Subcutaneous abdominal adipose tissue (tissue), 5 donors: ENCODE results near the gene LCE3C.

Source experiments
- H3K27ac ChIP-seq: one replicate; pipeline ENCODE4 v1.7.0; 2013; ENCODE audit warnings: low read depth, mild to moderate bottlenecking, inconsistent platforms, low read length, moderate library complexity
- H3K27me3 ChIP-seq, 5 donors: one replicate each; pipeline ENCODE4 v1.7.0; 2013; ENCODE audit warnings: low read length in 5 of 5, inconsistent platforms in 1 of 5; ENCODE audit not compliant: control insufficient read depth in 5 of 5, insufficient read depth in 4 of 5
- H3K36me3 ChIP-seq, 5 donors: one replicate each; pipeline ENCODE4 v1.7.0; 2013; ENCODE audit warnings: low read length in 5 of 5; ENCODE audit not compliant: control insufficient read depth in 5 of 5, insufficient read depth in 5 of 5
- H3K4me1 ChIP-seq, 5 donors: one replicate each; pipeline ENCODE4 v1.7.0; 2013; ENCODE audit warnings: low read length in 5 of 5, mild to moderate bottlenecking in 3 of 5, moderate library complexity in 1 of 5; ENCODE audit not compliant: control insufficient read depth in 5 of 5, insufficient read depth in 5 of 5
- H3K4me3 ChIP-seq, 5 donors: one replicate each; pipeline ENCODE4 v1.7.0; 2013; ENCODE audit warnings: low read length in 5 of 5, low read depth in 1 of 5
- H3K9ac ChIP-seq, 5 donors: one replicate each; pipeline ENCODE4 v1.7.0; 2013; ENCODE audit warnings: low read length in 5 of 5, mild to moderate bottlenecking in 4 of 5, moderate library complexity in 3 of 5
- H3K9me3 ChIP-seq, 5 donors: one replicate each; pipeline ENCODE4 v1.7.0; 2013; ENCODE audit warnings: low read length in 5 of 5; ENCODE audit not compliant: control insufficient read depth in 5 of 5
- donor health status: healthy.
- donor health status: healthy.
- donor health status: healthy.
- donor health status: healthy.
- donor health status: healthy.

Gene LCE3C

DNA sequence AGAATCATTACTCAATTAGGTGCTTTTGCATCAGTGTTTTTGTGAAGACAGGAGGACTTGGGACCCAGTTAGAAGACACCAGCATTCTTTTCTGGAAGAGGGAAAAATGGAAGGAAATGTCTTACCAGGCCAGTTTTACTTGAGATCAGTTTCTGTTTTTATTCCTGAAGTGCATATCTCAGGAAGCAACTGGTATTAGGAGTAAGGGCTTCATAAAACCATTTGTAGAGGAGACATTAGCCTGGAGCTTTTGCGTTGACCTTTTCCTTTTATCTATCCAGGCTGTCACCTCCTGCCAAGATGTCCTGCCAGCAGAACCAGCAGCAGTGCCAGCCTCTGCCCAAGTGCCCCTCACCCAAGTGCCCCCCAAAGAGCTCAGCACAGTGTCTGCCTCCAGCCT lies 13.5 kb downstream of the LCE3C start, which contains the start of gene LCE3B:
Gene LCE3B, plus strand, starts transcription at position 301 of the 400 bp plus-strand sequence. Its CDS starts 0 bp downstream, at position 301.
- Histone ChIP-seq H3K4me3 (no peak within 1 kb of the TSS), H3K27ac (no peak within 1 kb of the TSS), H3K9ac (no peak within 1 kb of the TSS), H3K9me3 (peaks cover under 1 to 11% (median 11%) of the 10 kb centered on the region in 5 donors), H3K4me1 (no peaks in the 10 kb centered on the region), H3K27me3 (no peaks in the 10 kb centered on the region), H3K36me3 (no peaks in the 10 kb centered on the region)

DNA sequence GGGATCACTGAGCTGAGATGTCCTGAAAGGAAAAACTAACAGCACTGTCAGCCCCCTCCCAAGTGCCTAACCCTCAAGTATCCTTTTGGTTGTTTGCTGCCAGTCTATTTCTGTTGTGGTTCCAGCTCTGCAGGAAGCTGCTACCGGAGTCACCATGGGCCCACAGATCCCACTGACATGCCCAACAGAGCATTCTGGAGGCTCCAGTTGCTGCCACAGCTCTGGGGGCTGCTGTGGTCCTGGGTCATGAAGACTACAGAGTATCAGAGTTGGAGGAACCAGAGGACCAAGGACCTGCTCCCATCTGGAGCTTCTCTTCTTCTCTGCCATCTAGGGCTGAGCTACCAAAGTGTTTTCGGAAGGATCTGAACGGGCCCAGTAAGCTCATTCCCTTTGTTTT lies 22.0 kb downstream of the LCE3C start:
- no peaks in the 10 kb centered on the region for H3K27me3 ChIP-seq
- H3K36me3 ChIP-seq, result no peaks in the 10 kb centered on the region
- H3K27ac ChIP-seq, result peak overlapping the region; percentile 75
- H3K4me3 ChIP-seq, result peak overlapping the region in 1 of 5 donors; percentile 5
- no peak overlapping the region for H3K9ac ChIP-seq
- H3K4me1 ChIP-seq, result peaks cover 0 to 22% (median 19%) of the 10 kb centered on the region in 5 donors
- peaks cover 9 to 28% (median 26%) of the 10 kb centered on the region in 5 donors for H3K9me3 ChIP-seq

DNA sequence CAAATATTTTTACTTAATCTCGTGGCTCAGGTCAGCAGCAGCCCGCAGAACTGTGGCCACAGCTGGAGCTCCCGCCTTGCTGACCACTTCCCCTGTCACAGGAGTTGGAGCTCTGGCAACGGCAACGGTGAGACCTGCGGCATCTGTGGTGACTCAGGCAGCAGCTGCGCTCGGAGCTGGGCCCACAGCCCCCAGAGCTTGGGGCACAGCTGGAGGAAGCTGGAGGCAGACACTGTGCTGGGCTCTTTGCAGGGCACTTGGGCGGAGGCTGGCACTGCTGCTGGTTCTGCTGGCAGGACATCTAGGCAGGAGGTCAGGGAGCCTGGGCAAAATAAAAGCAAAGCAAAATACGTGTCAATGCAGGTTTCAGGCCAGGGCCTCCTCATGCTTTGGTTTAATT lies 22.8 kb downstream of the LCE3C start, which contains the start of gene LCE3A:
Gene LCE3A, minus strand, starts transcription at position 301 of the 400 bp plus-strand sequence. Its CDS starts 0 bp downstream, at position 301.
- peak within 1 kb of the TSS in 3 of 5 donors; percentile 5 to 23 (median 16) for H3K4me3 ChIP-seq

DNA sequence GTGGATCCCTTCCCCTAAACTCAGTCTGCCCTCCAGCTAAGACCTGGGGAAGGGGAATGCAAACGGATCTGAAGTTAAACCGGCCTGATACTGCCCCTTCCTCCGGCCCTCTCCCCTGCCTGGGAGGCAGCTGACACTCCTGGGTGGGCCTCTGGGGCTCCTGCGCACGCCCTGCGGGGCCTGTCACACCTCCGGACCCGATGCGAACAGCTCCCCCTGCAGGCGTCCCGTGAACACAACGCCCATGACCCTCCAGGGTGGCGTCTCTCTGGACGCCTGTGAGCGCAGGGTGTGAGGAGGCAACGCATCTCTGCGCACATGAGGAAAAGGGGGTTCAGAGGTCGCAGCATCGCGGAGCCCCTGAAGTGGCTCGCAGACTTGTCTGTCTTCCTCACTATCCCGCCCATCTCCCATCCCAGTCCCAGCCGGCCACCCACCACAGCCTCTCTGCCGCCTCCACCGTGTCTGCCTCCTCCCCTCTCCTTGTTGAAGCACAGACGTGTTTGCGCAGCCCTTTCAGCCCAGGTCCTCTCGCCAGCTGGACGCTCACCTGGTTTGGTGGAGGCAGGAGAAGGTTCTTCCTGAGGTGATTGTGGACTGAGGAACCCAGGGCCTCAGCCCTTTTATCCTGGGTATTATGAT lies 23.3 kb downstream of the LCE3C start:
- peaks cover 9 to 19% (median 17%) of the 10 kb centered on the region in 5 donors for H3K9me3 ChIP-seq
- peak overlapping the region in 1 of 5 donors; percentile 1 for H3K9ac ChIP-seq
- peaks cover 3 to 34% (median 27%) of the 10 kb centered on the region in 5 donors for H3K4me1 ChIP-seq
- H3K4me3 ChIP-seq, result peak overlapping the region in 2 of 5 donors; percentile 16 to 23
- no peaks in the 10 kb centered on the region for H3K27me3 ChIP-seq
- peak overlapping the region; percentile 75 for H3K27ac ChIP-seq
- no peaks in the 10 kb centered on the region for H3K36me3 ChIP-seq

More for the DNA sequence above, 22.8 kb downstream of the LCE3C start, which contains the start of gene LCE3A:
- H3K27ac ChIP-seq, result peak within 1 kb of the TSS; percentile 75
- H3K9ac ChIP-seq, result peak within 1 kb of the TSS in 1 of 5 donors; percentile 1
- peaks cover 0 to 30% (median 23%) of the 10 kb centered on the region in 5 donors for H3K4me1 ChIP-seq
- no peaks in the 10 kb centered on the region for H3K27me3 ChIP-seq
- H3K9me3 ChIP-seq, result peaks cover 9 to 24% (median 23%) of the 10 kb centered on the region in 5 donors
- no peaks in the 10 kb centered on the region for H3K36me3 ChIP-seq

DNA sequence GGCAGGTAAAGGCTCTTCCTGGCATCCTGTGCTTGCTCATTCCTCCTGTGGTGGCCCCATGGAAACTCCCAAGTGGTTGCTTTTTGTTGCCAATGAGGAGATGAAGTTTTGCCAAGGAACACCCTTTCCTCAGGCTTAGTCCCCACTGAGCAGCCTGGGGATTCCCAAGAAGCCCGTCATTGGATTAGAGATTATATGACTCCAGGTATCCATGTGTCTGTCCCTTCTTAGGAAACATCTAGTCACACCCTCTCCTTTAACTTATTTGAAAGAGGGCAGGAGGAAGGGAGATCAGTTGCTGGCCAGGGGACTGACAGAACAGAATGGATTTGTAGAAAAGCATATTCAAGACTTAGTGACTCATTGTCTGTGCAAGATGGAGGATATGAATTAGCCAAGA lies 26.7 kb downstream of the LCE3C start:
- H3K27me3 ChIP-seq, result no peaks in the 10 kb centered on the region
- no peaks in the 10 kb centered on the region for H3K36me3 ChIP-seq
- no peak overlapping the region for H3K9ac ChIP-seq
- no peak overlapping the region for H3K27ac ChIP-seq
- no peak overlapping the region for H3K4me3 ChIP-seq
- H3K9me3 ChIP-seq, result peaks cover 0 to 18% (median 7%) of the 10 kb centered on the region in 5 donors
- peaks cover 3 to 44% (median 39%) of the 10 kb centered on the region in 5 donors for H3K4me1 ChIP-seq

DNA sequence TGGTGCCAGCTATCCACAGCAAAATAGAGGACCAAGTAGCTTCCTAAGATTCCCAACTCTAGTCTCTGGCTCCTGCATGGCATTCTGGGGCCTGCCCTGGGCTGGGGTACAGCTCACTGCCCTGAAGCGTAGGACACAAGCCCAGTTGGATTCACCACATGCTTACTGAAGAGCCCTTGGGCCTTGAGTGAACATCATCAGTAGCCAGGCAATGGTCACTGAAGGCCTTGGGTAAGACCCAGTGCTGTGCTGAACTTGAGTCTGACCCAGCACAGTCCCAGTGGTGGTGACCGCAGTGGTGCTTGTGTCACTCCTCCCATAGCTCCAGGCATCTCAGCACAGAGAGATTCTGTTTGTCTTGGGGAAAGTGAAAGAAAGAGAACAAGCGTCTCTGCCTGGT lies 30.6 kb downstream of the LCE3C start:
- Histone ChIP-seq H3K27me3 (no peaks in the 10 kb centered on the region), H3K27ac (no peak overlapping the region), H3K36me3 (no peaks in the 10 kb centered on the region), H3K4me1 (peaks cover 3 to 23% (median 19%) of the 10 kb centered on the region in 5 donors), H3K9me3 (peaks cover 0 to 23% (median 7%) of the 10 kb centered on the region in 5 donors), H3K9ac (no peak overlapping the region), H3K4me3 (no peak overlapping the region)

DNA sequence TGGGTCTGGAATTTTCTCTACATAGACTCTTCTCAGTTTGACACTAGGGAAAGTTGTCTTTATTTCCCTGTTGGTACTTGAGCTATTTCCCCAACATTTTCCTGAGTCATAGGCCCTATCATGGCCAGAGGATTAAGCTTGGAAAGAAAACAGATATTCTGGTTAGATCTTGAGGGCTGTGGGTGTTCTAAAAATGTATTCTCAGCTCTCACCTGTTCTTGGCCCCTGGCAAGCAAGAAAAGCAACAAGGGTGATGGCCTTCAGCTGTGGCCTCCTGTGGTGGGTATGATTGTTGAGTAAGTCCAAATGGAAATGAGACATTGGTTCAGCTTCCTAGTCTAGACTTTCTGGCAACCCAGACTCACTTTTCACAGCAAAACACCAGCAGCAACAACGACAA lies 40.3 kb downstream of the LCE3C start:
- no peak overlapping the region for H3K9ac ChIP-seq
- peaks cover 0 to 14% (median 9%) of the 10 kb centered on the region in 5 donors for H3K4me1 ChIP-seq
- no peak overlapping the region for H3K27ac ChIP-seq

DNA sequence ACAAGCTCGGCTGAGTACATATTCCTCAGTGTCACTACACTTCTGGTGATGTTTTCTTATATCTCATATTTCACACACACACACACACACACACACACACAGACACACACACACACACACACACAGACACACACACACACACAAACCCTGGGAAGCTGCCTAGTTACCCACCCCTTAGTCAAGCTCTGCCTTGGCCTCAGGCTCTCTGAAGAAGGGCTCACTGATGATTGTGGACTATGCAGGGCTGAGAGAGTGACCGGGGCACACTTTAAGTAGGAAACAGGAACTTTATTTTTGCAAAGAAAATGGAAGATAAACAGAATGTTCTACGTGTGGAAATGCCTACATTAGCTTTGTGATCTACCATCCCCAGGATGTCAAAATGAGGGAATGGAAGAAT lies 43.9 kb downstream of the LCE3C start:
- Histone ChIP-seq H3K4me1 (peaks cover 0 to 14% (median 9%) of the 10 kb centered on the region in 5 donors), H3K9ac (no peak overlapping the region), H3K27me3 (peaks cover 0 to 3% (median 0%) of the 10 kb centered on the region in 5 donors), H3K36me3 (no peaks in the 10 kb centered on the region), H3K9me3 (peaks cover 0 to 2% (median 0%) of the 10 kb centered on the region in 5 donors), H3K27ac (no peak overlapping the region), H3K4me3 (no peak overlapping the region)

More for the DNA sequence above, 40.3 kb downstream of the LCE3C start:
- no peaks in the 10 kb centered on the region for H3K36me3 ChIP-seq
- H3K27me3 ChIP-seq, result peaks cover 0 to 3% (median 0%) of the 10 kb centered on the region in 5 donors
- H3K4me3 ChIP-seq, result no peak overlapping the region
- peaks cover 0 to 6% (median 2%) of the 10 kb centered on the region in 5 donors for H3K9me3 ChIP-seq

DNA sequence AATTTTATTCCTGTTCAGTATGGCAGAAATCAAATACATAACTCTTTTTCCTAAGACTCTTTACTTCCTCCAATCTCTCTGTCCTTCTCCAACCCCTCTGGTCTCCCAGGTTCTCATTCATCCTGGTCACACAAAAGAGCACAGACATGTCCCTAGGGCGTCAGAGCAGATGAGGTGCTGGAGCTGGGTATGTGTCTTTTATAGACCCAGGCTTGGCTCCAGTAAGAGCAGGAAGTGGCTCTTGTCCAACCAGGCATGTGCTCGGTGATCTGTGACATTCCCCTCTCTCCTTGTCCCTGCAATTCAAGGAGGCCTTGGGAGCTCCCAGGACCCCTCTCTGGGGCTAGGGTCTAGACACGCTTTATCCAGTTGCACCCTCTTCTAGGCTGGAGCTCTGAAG lies 45.1 kb downstream of the LCE3C start:
- no peak overlapping the region for H3K9ac ChIP-seq
- no peaks in the 10 kb centered on the region for H3K9me3 ChIP-seq
- peaks cover 0 to 3% (median 0%) of the 10 kb centered on the region in 5 donors for H3K27me3 ChIP-seq
- H3K36me3 ChIP-seq, result no peaks in the 10 kb centered on the region
- peaks cover 0 to 14% (median 9%) of the 10 kb centered on the region in 5 donors for H3K4me1 ChIP-seq
- H3K4me3 ChIP-seq, result no peak overlapping the region
- H3K27ac ChIP-seq, result no peak overlapping the region

DNA sequence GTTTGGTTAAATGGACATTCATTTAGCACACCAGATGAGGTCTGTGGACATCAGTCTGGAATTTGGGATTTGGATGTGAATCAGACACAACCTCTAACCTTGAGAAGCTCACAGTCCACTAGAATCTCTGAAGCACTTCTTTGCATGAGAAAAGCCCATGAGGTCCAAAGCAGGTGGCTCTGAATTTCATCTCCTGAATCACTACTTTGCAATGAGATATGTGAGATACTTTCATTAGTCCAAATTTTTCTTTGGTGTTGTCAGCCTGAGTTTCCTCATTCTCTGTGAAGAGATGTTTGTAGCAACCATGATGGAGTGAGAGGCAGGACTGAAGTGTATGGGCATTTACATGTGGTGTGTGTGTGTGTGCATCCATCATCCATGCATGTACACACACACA lies 46.6 kb downstream of the LCE3C start:
- H3K4me3 ChIP-seq, result no peak overlapping the region
- no peaks in the 10 kb centered on the region for H3K9me3 ChIP-seq
- H3K4me1 ChIP-seq, result peaks cover 0 to 14% (median 9%) of the 10 kb centered on the region in 5 donors
- H3K27me3 ChIP-seq, result peaks cover 0 to 3% (median 0%) of the 10 kb centered on the region in 5 donors
- H3K36me3 ChIP-seq, result no peaks in the 10 kb centered on the region
- H3K9ac ChIP-seq, result no peak overlapping the region
- H3K27ac ChIP-seq, result no peak overlapping the region
